Tibial artery (tissue), 4 donors: Measurements from ENCODE around the gene ADAMTS17.
A peak's percentile ranks its signal among the peaks of the same experiment; 100 is the strongest.
"Not testable (repeated sequence)": the region's sequence is repeated elsewhere in the genome, so short reads cannot be mapped to it uniquely, and the experiment has no call there.

Experiments
- DNase-seq, 2 donors: peaks; one replicate each; pipeline ENCODE4 v3.0.0-alpha.2; 2019
- H3K27ac ChIP-seq, 2 donors: fragments of 200-600 bp; sonication (generic) in 1 of 2; 1 replicate in 1 of 2; 2 replicates in 1 of 2; pipeline ENCODE4 v1.5.1; 2018 to 2019; ENCODE audit warnings: mild to moderate bottlenecking in 1 of 2
- H3K27me3 ChIP-seq, 2 donors: fragments of 200-600 bp; sonication (generic) in 1 of 2; one replicate each; pipeline versions ENCODE4 v1.5.1 to v1.6.0; 2016 to 2019
- H3K36me3 ChIP-seq, 3 donors: fragments of 200-600 bp; sonication (generic) in 2 of 3; one replicate each; pipeline ENCODE4 v1.5.1; 2016 to 2019; ENCODE audit warnings: mild to moderate bottlenecking in 2 of 3
- H3K4me1 ChIP-seq, 4 donors: fragments of 200-600 bp; sonication (generic) in 2 of 4; 1 replicate in 3 of 4; 2 replicates in 1 of 4; pipeline ENCODE4 v1.5.1; 2016 to 2019
- H3K4me3 ChIP-seq, 2 donors: fragments of 200-600 bp; sonication (generic) in 1 of 2; 1 replicate in 1 of 2; 2 replicates in 1 of 2; pipeline ENCODE4 v1.5.1; 2018 to 2019; ENCODE audit warnings: mild to moderate bottlenecking in 2 of 2
- H3K9me3 ChIP-seq, 3 donors: fragments of 200-600 bp; sonication (generic) in 1 of 3; one replicate each; pipeline ENCODE4 v1.5.1; 2016 to 2019
- intact Hi-C: fragments of 100-400 bp; cut with DNase I; formaldehyde crosslinking; loops from one replicate; pipeline ENCODE4 v1.15.0; 2023; ENCODE audit warnings: low total_unique reads
- TF ChIP-seq, protein P1 (sequence below), 2 experiments: fragments of 200-600 bp in 1 of 2; fragments of 450-650 bp in 1 of 2; IDR thresholded peaks; one replicate each; pipeline ENCODE4 v1.5.1; 2017 to 2019; ENCODE audit warnings: antibody characterized with exemption in 2 of 2, mild to moderate bottlenecking in 1 of 2, moderate library complexity in 1 of 2

ADAMTS17 gene

DNA sequence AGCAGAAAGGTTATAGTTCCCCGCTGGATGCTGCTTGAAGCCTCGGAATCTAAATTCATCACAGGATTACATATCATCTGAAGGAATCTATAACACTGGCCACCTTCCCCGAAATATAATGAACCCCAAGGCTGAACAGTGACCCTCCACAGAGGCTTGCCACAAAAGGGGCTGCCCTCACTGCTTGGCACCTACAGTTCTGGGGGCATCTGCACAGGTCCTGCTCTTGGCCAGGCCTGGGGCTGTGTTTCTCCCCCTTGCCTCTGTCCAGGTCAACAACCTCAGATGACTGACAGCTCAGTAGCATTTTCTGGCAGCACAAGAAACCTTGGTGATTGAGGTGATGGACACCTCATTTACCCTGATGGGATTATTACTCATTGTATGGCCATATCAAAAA is 1.5 kb upstream of the ADAMTS17 start:
- TF ChIP-seq, protein P1, sequence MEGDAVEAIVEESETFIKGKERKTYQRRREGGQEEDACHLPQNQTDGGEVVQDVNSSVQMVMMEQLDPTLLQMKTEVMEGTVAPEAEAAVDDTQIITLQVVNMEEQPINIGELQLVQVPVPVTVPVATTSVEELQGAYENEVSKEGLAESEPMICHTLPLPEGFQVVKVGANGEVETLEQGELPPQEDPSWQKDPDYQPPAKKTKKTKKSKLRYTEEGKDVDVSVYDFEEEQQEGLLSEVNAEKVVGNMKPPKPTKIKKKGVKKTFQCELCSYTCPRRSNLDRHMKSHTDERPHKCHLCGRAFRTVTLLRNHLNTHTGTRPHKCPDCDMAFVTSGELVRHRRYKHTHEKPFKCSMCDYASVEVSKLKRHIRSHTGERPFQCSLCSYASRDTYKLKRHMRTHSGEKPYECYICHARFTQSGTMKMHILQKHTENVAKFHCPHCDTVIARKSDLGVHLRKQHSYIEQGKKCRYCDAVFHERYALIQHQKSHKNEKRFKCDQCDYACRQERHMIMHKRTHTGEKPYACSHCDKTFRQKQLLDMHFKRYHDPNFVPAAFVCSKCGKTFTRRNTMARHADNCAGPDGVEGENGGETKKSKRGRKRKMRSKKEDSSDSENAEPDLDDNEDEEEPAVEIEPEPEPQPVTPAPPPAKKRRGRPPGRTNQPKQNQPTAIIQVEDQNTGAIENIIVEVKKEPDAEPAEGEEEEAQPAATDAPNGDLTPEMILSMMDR (IDR thresholded peaks at IDR 0.05), result no peak
- no peaks in the 10 kb centered on the region for H3K27me3 ChIP-seq
- intact Hi-C loops, result loop anchor here (10.0 kb wide), 1 partner anchor 228 kb away; no protein-coding TSS in a partner anchor
- peaks cover 0 to 14% (median 10%) of the 10 kb centered on the region in 4 donors for H3K4me1 ChIP-seq
- H3K9me3 ChIP-seq, result no peaks in the 10 kb centered on the region
- H3K4me3 ChIP-seq, result no peak overlapping the region
- no peaks in the 10 kb centered on the region for H3K36me3 ChIP-seq
- H3K27ac ChIP-seq, result no peak overlapping the region
- no peak for DNase-seq

DNA sequence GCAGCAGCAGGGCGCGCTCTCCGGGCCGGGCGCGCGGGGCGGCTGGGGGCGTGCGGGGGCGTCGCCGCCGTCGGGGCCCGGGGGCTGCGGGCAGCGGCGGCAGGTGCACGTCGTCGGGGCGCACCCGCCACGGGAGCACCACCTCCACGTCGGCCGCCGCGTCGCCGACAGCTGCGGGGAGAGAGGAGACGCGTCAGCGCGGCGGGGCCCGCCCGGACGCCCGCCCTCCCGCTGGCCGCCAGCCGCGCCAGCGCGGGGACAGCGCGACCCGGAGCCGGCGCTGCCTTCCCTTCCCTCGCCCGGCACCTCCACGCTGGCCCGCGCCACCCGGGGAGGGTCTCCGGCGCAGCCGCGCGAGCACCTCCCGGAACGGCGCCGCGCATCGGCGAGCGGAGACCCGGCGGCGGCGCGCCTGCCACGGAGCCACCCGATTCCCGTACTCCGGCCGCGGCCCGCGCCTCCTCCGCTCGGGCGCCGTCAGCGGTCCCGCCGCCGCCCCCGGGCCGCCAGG is 481 bp downstream of the ADAMTS17 start:
- H3K27me3 ChIP-seq, result no peaks in the 10 kb centered on the region
- H3K36me3 ChIP-seq, result no peaks in the 10 kb centered on the region
- peaks cover 0 to 14% (median 10%) of the 10 kb centered on the region in 4 donors for H3K4me1 ChIP-seq
- H3K9me3 ChIP-seq, result no peaks in the 10 kb centered on the region
- peak overlapping the region; percentile 51 to 74 for H3K27ac ChIP-seq
- intact Hi-C loops, result loop anchor here (2.0 to 10.0 kb wide), 2 partner anchors 226 to 412 kb away; no protein-coding TSS in a partner anchor
- TF ChIP-seq, protein P1 (IDR thresholded peaks at IDR 0.05), result no peak
- DNase-seq, result no peak
- peak overlapping the region; percentile 66 to 75 for H3K4me3 ChIP-seq

DNA sequence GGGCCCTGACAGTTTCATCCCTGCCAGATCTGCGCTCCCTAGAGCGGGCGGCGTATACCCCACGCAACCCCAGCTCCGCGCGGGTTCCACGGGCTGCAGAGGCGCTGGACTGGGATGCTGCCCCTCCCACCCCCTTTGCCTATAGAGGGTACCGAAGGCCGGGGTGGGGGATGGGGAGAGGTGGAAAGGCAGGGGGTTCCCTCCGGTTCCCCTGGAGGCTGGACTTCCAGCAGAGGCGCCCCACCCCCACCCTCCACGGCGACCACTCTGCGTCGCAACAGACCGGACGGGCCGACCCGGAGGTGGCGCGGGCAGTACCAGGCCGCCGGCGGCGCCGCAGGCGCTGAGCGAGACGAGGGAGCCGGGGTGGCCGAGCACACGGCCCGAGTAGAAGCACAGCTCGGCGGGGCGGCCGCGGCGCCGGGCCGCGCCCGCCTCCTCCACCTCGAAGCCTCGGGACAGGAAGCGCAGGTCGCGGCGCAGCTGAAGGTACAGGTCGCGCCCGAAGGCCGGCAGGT is 995 bp downstream of the ADAMTS17 start:
- Histone ChIP-seq H3K4me3 (peak overlapping the region; percentile 66 to 75), H3K9me3 (no peaks in the 10 kb centered on the region), H3K4me1 (peaks cover 0 to 14% (median 10%) of the 10 kb centered on the region in 4 donors), H3K27ac (no peak overlapping the region), H3K27me3 (no peaks in the 10 kb centered on the region), H3K36me3 (no peaks in the 10 kb centered on the region)
- DNase-seq, result no peak
- TF ChIP-seq, protein P1 (IDR thresholded peaks at IDR 0.05), result no peak
- intact Hi-C loops, result loop anchor here (2.0 to 10.0 kb wide), 2 partner anchors 226 to 412 kb away; no protein-coding TSS in a partner anchor

DNA sequence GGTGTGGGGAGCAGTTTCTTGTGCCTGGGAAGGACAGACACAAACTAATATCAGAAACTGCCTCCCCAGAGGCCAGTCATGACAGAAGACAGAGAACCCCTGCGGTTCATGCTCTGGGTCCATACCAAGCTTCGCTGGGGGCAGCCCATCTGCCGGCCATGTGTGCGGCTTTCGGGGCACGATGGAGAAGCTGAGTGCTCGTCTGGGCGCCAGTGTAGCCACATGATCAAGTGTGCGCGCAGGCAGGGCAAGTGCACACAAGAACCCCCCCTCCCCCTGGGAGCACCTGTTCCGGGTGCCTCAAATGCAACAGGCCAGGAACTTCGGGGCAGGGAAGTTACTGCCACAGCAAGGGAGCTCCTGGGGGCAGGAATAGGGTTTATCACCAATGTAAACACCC is 1.8 kb downstream of the ADAMTS17 start:
- H3K27ac ChIP-seq, result no peak overlapping the region
- H3K4me3 ChIP-seq, result no peak overlapping the region
- intact Hi-C loops, result loop anchor here (2.0 to 10.0 kb wide), 2 partner anchors 225 to 411 kb away; no protein-coding TSS in a partner anchor

DNA sequence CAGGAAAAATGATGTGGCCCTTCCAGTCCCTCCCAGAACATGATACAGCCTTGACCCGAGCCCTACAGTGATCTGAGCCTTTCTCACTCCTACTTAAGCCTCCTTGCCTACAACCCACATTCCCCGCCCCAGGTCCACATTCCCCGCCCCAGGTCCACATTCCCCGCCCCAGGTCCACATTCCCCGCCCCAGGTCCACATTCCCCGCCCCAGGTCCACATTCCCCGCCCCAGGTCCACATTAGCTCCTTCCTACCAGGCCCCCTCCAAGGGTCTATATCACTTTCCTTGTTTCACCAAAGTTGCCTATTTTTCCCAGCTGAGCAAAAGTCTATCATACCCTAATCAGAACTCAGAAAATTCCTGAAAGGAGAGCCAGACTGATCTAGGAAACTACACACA is 2.3 kb downstream of the ADAMTS17 start:
- H3K36me3 ChIP-seq, intact Hi-C loops, H3K27ac ChIP-seq, H3K9me3 ChIP-seq, H3K27me3 ChIP-seq, DNase-seq, H3K4me3 ChIP-seq: not testable (repeated sequence)
- peaks cover 0 to 14% (median 10%) of the 10 kb centered on the region in 4 donors for H3K4me1 ChIP-seq

More for the DNA sequence above, 1.8 kb downstream of the ADAMTS17 start:
- no peaks in the 10 kb centered on the region for H3K27me3 ChIP-seq
- H3K4me1 ChIP-seq, result peaks cover 0 to 14% (median 10%) of the 10 kb centered on the region in 4 donors
- no peak for DNase-seq
- TF ChIP-seq, protein P1 (IDR thresholded peaks at IDR 0.05), result no peak
- no peaks in the 10 kb centered on the region for H3K9me3 ChIP-seq
- H3K36me3 ChIP-seq, result no peaks in the 10 kb centered on the region

DNA sequence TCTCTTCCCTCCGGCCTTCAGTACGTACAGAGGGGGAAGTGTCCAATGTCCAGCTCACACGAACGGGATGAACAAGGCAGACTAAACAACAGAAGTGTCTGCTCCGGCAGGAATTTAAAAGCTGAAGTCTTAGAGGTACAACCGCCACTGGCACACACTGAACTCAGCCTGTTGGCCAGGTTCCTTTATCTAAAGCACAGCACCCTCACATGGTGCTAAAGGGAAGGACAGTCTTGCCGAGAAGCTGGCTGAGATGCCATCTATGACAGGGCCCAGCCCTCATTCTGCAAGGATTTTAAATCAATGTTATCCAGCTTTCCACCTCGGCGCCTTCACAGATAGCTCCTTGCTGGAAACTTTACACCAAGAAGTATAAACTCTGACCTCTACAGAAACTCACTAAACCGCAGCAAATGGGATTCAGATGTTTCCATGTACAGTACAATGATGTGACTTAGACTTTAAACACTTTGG is 2.8 kb downstream of the ADAMTS17 start:
- no peaks in the 10 kb centered on the region for H3K9me3 ChIP-seq
- H3K4me3 ChIP-seq, result no peak overlapping the region
- TF ChIP-seq, protein P1 (IDR thresholded peaks at IDR 0.05), result peak; percentile 79 to 87
- no peak overlapping the region for H3K27ac ChIP-seq
- H3K27me3 ChIP-seq, result no peaks in the 10 kb centered on the region
- H3K36me3 ChIP-seq, result no peaks in the 10 kb centered on the region
- H3K4me1 ChIP-seq, result peaks cover 0 to 14% (median 10%) of the 10 kb centered on the region in 4 donors
- intact Hi-C loops, result no loop called here
- peak; percentile 79 to 84 for DNase-seq
